Measurements from ENCODE around the gene NPTX1. TPM values are rescaled to one million over a fixed set of nuclear protein-coding genes. Genes with fewer than 3 reads are reported as not detected.

Gene NPTX1
- total and polyA plus RNA-seq, 2 of the 13 experiments (the other 11 are each of a cell fraction or from before 2014, with no cell fraction given), result 0.01 TPM; not detected in 1

DNA sequence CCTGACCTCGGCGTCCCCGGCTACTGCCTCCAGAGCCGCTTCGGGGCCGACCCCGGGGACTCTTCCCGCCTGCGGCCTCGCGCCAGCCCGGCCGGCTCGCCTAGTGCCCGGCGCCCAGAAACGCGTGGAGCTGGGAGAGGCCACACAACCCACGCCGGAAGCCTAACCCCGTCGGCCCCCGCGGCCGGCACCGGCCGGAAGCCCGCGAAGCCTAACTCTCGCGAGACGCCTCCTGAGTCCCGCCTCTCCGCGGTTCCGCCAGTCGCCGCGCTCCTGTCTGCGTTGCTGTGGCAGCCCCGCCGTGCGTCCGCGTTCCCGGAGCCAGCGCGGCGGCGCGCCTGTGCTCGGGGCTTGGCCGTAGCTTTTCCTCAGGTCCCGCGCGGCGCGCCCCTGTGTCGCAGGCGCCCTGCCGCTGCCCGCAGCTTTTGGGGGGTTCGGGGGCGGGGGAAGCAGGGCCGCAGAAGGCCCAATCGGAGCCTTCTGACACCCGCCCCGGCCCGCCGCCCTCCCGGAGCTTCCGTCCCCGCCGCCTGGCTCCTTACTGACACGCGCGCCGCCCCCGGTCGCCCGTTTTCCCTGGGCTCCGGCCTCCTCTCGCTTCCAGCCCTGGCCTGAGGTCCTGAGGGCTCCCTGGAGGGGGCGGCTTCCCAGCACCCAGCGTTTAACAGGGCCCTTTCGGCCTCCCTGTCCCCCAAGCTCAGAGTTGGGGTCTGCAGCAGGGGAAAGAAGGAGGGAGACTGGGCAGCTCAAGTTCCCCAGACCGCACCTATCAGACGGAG lies 21.7 kb downstream of the NPTX1 start (continued):
- TF ChIP-seq RBM22 (optimal IDR thresholded peaks at IDR 0.05; ENCODE audit: low read length) (no peak), ZNF7 (CRISPR knock-in tag; IDR thresholded peaks at IDR 0.05) (no peak), KDM2A (CRISPR knock-in tag; IDR thresholded peaks at IDR 0.05; ENCODE audit: borderline replicate concordance, low read depth) (peak; percentile 85), RARA (CRISPR knock-in tag; IDR thresholded peaks at IDR 0.05) (peak; percentile 55), ARID2 (CRISPR knock-in tag; IDR thresholded peaks at IDR 0.05; ENCODE audit: borderline replicate concordance) (peak; percentile 86), SCMH1 (CRISPR knock-in tag; IDR thresholded peaks at IDR 0.05; ENCODE audit: borderline replicate concordance) (no peak), HNRNPK (IDR thresholded peaks at IDR 0.05; ENCODE audit: low read depth, low read length, poor library complexity, severe bottlenecking) (peak; percentile 85), ZNF878 (CRISPR knock-in tag; IDR thresholded peaks at IDR 0.05) (peak; percentile 60; the same call in 1 of the 2 replicates), ZNF83 (CRISPR knock-in tag; IDR thresholded peaks at IDR 0.05; ENCODE audit: borderline replicate concordance) (peak; percentile 30; the same call in 1 of the 2 replicates), ZMYM2 (CRISPR knock-in tag; IDR thresholded peaks at IDR 0.05) (no peak; the same call in 1 of the 2 replicates), KDM4B (CRISPR knock-in tag; IDR thresholded peaks at IDR 0.05) (0 out of 2 replicates have a peak, but pooled peaks have one; percentile 16), PAF1 (CRISPR knock-in tag; IDR thresholded peaks at IDR 0.05) (no peak), ZNF446 (CRISPR knock-in tag; IDR thresholded peaks at IDR 0.05) (peak; percentile 75; the same call in 1 of the 2 replicates), ZNF567 (CRISPR knock-in tag; IDR thresholded peaks at IDR 0.05; ENCODE audit: borderline replicate concordance) (peak; percentile 75; the same call in 1 of the 2 replicates), RELA (CRISPR knock-in tag; IDR thresholded peaks at IDR 0.05) (0 out of 2 replicates have a peak, but pooled peaks have one; percentile 70)
- TF ChIP-seq, protein P1, sequence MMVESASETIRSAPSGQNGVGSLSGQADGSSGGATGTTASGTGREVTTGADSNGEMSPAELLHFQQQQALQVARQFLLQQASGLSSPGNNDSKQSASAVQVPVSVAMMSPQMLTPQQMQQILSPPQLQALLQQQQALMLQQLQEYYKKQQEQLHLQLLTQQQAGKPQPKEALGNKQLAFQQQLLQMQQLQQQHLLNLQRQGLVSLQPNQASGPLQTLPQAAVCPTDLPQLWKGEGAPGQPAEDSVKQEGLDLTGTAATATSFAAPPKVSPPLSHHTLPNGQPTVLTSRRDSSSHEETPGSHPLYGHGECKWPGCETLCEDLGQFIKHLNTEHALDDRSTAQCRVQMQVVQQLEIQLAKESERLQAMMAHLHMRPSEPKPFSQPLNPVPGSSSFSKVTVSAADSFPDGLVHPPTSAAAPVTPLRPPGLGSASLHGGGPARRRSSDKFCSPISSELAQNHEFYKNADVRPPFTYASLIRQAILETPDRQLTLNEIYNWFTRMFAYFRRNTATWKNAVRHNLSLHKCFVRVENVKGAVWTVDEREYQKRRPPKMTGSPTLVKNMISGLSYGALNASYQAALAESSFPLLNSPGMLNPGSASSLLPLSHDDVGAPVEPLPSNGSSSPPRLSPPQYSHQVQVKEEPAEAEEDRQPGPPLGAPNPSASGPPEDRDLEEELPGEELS (CRISPR knock-in tag; IDR thresholded peaks at IDR 0.05), result peak; percentile 57
- TF ChIP-seq, protein P2, sequence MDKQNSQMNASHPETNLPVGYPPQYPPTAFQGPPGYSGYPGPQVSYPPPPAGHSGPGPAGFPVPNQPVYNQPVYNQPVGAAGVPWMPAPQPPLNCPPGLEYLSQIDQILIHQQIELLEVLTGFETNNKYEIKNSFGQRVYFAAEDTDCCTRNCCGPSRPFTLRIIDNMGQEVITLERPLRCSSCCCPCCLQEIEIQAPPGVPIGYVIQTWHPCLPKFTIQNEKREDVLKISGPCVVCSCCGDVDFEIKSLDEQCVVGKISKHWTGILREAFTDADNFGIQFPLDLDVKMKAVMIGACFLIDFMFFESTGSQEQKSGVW (CRISPR knock-in tag; IDR thresholded peaks at IDR 0.05; ENCODE audit: borderline replicate concordance), result no peak; the same call in 1 of the 2 replicates
- TF ChIP-seq, protein P3, sequence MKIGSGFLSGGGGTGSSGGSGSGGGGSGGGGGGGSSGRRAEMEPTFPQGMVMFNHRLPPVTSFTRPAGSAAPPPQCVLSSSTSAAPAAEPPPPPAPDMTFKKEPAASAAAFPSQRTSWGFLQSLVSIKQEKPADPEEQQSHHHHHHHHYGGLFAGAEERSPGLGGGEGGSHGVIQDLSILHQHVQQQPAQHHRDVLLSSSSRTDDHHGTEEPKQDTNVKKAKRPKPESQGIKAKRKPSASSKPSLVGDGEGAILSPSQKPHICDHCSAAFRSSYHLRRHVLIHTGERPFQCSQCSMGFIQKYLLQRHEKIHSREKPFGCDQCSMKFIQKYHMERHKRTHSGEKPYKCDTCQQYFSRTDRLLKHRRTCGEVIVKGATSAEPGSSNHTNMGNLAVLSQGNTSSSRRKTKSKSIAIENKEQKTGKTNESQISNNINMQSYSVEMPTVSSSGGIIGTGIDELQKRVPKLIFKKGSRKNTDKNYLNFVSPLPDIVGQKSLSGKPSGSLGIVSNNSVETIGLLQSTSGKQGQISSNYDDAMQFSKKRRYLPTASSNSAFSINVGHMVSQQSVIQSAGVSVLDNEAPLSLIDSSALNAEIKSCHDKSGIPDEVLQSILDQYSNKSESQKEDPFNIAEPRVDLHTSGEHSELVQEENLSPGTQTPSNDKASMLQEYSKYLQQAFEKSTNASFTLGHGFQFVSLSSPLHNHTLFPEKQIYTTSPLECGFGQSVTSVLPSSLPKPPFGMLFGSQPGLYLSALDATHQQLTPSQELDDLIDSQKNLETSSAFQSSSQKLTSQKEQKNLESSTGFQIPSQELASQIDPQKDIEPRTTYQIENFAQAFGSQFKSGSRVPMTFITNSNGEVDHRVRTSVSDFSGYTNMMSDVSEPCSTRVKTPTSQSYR (CRISPR knock-in tag; IDR thresholded peaks at IDR 0.05; ENCODE audit: borderline replicate concordance), result peak; percentile 28; the same call in 1 of the 2 replicates
- TF ChIP-seq, protein P4, sequence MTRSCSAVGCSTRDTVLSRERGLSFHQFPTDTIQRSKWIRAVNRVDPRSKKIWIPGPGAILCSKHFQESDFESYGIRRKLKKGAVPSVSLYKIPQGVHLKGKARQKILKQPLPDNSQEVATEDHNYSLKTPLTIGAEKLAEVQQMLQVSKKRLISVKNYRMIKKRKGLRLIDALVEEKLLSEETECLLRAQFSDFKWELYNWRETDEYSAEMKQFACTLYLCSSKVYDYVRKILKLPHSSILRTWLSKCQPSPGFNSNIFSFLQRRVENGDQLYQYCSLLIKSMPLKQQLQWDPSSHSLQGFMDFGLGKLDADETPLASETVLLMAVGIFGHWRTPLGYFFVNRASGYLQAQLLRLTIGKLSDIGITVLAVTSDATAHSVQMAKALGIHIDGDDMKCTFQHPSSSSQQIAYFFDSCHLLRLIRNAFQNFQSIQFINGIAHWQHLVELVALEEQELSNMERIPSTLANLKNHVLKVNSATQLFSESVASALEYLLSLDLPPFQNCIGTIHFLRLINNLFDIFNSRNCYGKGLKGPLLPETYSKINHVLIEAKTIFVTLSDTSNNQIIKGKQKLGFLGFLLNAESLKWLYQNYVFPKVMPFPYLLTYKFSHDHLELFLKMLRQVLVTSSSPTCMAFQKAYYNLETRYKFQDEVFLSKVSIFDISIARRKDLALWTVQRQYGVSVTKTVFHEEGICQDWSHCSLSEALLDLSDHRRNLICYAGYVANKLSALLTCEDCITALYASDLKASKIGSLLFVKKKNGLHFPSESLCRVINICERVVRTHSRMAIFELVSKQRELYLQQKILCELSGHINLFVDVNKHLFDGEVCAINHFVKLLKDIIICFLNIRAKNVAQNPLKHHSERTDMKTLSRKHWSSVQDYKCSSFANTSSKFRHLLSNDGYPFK (CRISPR knock-in tag; IDR thresholded peaks at IDR 0.05; ENCODE audit: borderline replicate concordance), result peak; percentile 97
